Skin of body (tissue), 2 donors: ENCODE measurements around the gene HAP1. TPM values are rescaled to one million over a fixed set of nuclear protein-coding genes. Genes with fewer than 3 reads are reported as not detected.
"Not testable (repeated sequence)": the region's sequence is repeated elsewhere in the genome, so short reads cannot be mapped to it uniquely, and the experiment has no call there.

Experiments
- DNase-seq: peaks from one replicate; lab custom pipeline; 2025; lab: John Stamatoyannopoulos, UW
- total RNA-seq: library from RNA; depleted of rRNA; stranded (reverse); fragments of >200 nt; gene quantifications from one replicate; pipeline ENCODE4 v1.2.3, GENCODE V29; 2014

The HAP1 gene
- total RNA-seq: 0.49 TPM

GRCh38 chr17:41734139-41734948, at the start of gene HAP1:
Gene HAP1, minus strand, starts transcription at chr17:41734643. Its CDS starts 9 bp downstream, at chr17:41734634.
- no peak for DNase-seq

DNA sequence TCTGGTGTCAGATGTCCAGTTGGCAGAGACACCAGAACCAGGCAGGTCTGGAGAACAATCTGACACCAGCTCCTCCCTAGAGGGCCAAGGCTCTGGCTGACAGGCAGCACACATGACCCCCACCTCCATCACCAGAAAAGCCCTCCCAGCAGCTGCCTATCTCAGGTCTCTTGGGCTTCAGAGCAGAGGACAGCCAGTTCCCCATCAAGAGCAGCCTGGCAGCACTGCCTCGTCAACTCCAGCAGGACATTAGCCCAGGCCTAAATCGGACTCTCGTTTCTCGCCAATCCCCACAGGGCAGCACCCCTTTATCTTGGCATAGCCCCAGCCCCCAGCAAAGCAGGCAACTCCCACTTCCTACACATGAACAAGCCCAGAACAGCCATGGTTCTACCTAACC, 47.7 kb upstream of the HAP1 start:
- no peak for DNase-seq

DNA sequence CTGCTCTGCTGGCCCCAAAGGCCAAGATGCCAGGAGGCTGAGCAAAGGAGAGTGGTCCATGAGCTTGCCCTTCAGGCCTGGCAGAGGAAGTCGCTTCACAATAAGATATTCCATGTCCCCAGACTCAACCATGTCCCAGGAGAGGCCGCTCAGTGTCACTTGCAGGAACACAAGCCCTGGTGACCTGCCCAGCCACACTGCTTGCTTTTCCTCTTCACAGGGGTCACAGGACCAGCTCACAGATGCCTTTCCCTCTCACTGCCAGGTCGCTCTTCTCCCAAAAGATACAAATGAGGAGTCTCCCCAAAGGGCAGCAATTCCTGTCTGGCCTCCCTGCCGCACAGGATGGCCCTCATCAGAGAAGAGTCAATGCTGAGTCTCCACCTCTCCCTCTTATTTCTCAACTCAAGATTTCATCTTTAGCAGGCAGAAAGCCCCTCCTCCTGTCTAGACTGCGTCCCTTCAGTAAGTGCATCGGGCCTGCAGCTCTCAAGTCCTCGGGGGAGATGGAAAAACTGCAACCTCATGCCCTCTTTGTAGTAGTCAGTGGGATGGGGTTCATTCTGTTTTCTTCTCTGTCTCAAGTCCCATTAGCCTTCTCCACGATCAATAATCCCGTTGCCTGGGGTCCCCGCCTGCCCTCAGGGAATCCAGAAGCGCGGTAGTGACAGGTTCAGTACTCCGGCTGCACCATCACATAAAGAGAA, 47.1 kb upstream of the HAP1 start:
- no peak for DNase-seq

DNA sequence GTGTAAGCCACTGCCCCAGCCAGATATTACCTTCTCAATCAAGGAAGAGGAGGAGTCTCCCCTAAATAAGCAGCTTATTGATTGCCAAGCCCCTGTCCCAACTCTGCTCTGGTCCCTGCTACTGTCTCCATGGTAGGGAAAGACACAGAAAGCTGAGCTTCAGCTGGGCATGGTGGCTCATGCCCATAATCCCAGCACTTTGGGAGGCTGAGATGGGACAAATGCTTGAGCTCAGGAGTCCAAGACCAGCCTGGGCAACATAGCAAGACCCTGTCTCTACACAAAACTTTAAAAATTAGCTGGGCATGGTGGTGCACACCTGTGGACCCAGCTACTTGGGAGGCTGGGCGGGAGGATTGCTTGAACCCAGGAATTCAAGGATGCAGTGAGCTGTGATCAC, 45.5 kb upstream of the HAP1 start:
- DNase-seq: no peak

DNA sequence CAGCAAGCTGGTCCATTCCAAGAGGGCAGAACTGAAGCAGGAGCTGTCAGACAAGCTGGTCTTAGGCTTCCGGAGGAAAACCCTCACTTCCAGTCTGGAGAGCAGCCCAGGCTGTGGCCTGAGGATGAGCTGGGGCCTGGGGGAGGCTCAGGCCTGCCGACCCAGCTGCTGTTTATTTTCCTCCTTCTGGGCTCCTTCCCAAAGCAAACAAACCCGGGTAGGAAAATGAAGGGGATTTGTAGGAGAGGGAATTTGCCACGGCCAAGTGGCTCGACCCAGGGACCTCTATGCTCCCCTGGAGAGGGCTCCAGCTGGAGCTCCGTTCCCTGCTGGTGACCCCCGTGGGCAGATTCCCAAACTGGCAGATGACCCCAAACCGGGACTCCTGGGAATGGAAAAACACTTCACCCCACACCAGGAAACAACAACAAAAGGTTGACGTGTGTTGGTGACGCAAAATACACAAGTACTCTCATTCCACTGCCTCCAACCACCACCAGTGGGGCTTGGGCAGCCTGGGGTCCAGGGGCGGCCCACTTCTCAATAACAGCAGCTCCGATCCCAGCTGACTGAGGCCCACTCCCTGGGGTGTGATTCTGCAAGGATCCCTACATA, 43.2 kb upstream of the HAP1 start:
- peak; percentile 73 for DNase-seq

DNA sequence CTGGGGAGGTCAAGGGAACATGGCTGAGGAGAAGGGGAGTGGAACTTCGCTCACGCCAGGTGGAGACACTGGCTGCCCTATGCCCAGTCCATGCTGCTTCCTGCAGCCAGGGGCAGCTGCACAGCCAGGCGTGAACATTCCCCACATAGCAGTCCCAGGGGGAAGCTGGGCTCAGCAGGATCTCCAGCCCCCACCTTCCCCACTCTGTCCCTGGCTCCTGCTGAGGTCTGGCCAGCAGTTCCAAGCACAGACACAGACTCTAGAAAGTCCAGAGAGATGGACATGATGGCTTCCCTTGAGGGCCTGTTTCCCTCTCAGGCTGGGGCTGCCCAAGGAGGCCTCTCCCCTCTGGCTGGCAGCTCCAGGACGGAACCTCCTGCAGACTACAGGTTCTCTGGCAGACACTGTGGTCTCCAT, 42.7 kb upstream of the HAP1 start:
- DNase-seq: no peak

- not testable (repeated sequence) for DNase-seq
Observed at GRCh38 chr17:41776262-41776900, 41.9 kb upstream of the HAP1 start.

DNA sequence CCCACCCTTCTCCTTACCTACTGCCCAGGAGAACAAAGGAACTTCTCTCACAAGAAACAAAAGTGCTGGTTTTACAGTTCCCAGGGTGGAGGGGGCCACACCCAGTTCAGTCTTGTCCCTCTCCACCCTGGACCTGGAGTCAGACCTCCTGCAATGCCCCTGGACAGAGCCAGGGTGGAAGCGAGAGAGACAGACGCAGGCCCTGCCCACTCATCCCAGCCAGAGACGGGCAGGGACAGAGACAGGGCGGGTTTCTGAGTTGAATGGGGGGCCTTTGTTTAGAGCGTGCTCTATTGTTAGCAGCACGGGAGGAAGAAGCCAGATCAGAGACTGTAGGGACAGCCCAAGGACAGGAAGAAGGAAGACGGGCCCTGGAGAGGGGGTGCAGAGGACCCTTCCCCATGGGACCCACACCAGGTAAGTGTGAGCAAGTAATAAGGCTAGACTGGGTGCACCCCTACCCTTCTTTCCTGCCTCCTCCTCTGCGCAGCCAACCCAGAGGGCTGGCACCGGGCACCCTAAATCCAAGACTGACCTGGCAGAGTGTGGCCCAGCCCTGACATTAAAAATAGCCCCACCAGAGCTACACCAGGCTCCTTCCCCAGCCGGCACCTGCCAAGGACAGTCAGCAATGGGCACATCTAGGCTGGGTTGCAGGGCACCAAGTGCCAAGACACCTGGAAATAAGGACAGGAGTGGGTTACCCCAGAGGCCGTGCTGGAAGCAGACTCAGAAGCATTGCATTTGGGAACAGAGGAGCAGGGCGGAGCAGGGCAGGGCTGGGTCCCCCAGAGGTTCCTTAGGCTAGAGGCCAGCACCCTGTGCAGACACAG, 41.2 kb upstream of the HAP1 start:
- DNase-seq: no peak

GRCh38 chr17:41773731-41774193, 39.3 kb upstream of the HAP1 start:
- no peak for DNase-seq

DNA sequence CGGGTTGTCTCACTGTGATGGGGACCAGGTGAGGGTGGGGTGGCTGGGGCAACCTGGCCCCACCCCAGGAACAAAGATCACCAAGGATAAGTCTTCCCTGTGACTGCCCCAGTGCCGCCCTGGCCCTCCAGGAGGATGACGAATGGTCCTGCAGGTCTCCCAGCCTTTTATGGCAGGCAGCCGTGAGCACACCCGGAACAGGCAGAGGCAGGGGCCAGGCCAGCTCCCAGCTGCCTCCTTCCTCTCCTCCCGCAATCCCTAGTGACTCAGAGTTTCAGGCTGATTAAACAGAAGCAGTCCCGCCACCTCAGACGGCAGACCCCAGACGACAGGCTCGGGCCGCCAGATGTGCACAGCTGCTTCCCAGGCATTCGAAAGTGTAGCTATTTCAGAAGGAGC, 38.7 kb upstream of the HAP1 start:
- DNase-seq: no peak

DNA sequence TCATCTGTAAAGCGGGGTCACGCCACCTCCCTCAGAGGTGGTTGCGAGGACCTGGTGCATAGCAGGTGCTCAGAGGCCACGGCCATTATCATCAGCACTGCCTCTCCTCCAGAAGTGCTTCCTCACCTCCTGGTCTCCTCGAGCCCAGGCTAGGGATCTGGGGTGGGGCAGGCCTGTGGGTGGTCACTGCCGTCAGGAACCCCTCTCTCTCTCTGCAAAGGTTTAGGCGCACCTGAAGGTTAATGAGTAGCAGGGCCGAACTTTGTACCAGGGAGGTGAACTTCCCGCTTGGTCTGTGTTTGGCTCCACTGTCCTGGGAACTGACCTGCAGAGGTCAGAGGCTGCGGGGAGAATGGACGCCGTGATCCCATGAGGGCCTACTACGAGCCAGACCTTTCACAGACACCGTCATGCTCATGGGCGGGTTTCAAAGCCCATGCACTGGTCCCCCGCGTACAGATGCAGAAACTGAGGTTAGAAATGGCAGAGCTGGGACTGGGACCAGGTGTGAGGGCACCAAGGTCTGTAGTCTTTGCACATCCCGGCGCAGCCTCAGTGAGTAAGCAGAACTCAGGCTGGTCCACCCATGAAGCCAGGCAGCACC, 38.2 kb upstream of the HAP1 start:
- DNase-seq: no peak

DNA sequence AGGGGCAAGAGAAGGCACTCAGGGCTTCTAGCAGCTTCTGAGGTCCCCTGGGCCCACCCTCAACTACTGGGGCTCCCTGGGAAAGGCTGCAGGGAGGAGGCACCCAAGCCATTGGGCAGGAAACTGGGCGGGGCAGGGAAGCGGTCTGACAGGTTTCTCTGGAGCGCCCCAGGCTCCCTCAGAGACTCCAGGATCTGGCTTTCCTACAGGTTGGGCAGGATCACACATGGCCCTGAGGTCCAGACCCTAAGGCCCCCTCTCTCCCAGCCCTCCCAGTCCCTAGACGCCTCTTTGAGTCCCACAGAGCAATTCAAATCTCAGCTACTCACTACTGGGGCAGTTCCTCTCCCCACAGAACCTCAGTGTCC, 37.8 kb upstream of the HAP1 start:
- DNase-seq: no peak

- DNase-seq: no peak
Observed at GRCh38 chr17:41771389-41772206, 37.2 kb upstream of the HAP1 start.

DNA sequence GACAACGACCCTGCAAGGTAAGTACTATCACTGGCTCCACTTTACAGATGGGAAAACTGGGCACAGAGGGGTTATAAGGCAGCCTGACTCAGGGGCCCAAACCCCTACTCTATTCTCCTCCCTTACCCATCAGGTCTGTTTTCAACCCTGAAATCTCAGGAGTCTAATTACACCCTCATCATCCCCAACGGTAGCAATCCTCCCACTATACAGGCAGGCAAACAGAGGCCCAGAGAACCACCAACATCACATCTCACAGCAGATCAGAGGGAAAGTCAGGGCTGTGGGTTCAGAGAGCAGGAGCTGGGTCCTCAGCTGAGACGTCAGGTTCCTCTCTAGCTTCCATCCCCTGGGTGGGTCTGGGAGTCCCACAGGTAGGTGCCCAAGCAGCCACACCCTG, 35.5 kb upstream of the HAP1 start:
- no peak for DNase-seq

- no peak for DNase-seq
Observed at GRCh38 chr17:41769346-41769862, 35.0 kb upstream of the HAP1 start.

GRCh38 chr17:41768682-41769288, 34.3 kb upstream of the HAP1 start:
- DNase-seq: no peak

DNA sequence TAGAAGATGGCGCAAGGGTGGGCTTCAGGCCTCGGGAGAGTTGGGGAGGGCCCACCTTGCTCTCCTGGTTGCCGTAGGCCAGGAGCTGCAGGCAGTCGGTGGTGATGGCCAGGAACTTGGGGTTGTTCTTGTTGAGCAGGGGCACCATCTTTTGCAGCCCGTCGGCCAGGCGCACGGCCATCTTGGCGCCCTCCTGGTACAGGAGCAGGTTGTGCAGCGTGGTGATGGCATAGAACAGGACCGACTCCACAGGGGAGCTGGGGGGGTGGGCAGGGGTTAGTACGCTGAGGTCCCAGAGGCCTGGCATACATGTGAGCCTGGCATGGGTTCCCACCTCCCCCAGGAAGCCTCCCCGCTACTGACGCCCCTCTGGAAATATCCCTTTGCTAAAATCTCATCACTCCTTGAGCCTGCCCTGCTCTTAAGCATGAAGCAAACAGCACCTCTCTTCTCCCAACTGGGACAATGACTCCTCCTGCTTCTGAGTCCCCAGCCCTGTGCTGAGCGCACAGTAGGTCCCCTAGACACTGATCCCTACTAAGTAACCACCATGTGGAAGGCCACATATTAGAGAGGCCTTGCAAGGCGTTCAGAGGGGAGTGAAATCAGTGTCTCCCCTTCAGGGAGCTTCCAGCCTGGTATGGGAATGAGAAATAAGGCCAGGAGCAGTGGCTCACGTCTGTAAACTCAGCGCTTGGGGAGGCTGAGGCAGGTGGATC, 33.0 kb upstream of the HAP1 start:
- no peak for DNase-seq

GRCh38 chr17:41766135-41766534, 31.7 kb upstream of the HAP1 start:
- no peak for DNase-seq
